AG08395 (cell line): ENCODE measurements around the gene MEGF11.

Source experiments
- DNase-seq: peaks from one replicate; pipeline ENCODE4 v3.0.0; 2012; ENCODE audit warnings: mixed read lengths, low spot score

The MEGF11 gene

DNA sequence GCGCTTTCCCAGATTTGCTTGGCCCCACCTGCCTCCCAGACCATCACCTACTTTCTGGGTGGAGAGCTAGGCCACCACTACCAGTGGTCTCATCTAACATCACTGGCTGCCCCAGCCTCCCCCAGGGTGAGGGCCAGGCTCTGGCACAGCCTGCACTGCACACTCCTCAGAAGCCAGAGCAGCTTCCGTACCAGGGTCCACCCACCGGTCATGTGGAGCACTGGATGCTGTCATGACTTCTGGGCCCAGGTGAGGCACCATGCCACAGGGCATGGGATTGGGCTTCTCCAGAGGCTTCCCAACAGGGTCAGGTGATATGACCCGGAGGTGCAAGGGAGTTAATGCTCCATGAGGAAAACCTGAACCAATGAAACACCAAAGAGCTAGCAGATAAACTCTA, 14.0 kb downstream of the MEGF11 start:
- no peak for DNase-seq

DNA sequence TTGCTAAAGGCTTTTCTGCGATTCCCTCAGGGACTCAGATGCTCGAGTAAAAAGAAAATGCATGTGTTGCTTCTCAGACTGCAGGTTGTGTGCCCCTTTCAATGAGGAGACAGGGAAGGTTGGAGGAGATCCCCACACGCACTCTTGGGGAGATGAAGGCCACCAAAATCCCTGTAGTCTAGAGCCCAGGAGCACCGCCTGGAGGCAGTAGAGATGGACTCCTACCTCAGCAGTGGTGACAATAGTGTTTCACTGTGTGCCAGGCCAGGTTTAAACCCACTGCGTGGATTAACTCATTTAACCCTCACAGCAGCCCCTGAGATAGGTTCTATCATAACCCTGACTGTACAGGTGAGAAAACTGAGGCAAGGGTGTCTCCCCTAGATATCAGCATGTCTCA, 15.2 kb downstream of the MEGF11 start:
- DNase-seq, result no peak

DNA sequence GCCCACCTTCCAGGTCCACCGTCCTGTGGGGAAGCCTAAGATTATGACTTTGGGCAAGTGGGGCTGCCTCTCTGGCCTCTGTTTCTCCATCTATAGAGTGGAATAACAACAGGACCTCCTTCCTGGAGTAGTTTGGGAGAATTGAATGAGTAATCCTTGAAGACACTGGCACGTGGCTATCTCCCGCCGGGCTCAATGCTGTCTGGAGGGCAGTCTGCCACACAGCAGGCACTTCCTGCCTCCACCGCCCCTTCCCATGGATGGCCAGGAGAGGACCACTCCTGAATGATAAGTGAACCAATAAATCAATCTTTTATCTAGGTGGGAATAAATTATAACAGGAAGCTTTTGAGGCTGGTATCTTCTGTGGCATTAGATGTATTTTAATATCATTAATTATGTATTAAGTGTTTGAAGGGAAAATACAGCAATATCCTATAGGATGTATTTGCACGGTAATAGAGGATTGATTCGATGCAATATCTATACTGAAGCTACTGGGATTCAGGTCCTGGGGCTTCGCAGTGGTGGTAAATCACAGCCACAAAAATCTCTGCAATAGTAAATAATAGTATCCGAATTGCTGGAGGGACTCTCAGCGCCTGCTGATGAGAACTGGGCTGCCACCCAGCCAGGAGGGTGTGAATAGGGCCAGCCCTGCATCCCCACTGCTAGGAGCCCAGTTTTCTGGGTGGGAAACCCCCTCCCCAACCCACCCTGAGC, 15.9 kb downstream of the MEGF11 start:
- no peak for DNase-seq

DNA sequence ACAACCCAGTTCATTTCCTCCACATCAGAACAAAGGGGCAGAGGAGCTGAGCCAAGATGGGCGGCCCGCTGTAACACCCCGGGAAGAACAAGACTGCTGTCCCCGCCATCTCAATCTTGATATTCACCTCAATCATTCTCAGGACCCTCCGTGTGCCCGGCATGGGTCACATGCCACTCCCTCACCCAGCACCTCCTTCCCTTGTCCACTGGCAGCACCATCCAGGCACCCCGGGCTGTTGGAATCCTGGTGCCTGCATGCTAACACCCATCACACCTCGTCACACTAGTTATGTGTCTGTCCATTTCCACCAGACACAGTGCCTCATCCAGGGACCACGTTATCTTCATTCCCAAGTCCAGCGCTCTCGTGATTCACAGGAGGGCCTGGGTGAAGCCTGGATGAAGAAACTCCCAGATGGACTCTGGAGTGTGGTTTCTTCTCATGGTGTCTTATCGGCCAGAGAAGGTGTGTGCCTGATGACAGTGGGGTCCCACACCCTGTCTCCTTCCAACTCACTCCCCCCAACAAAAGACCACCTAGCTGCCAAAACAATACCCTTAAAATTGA, 16.7 kb downstream of the MEGF11 start:
- DNase-seq, result no peak

DNA sequence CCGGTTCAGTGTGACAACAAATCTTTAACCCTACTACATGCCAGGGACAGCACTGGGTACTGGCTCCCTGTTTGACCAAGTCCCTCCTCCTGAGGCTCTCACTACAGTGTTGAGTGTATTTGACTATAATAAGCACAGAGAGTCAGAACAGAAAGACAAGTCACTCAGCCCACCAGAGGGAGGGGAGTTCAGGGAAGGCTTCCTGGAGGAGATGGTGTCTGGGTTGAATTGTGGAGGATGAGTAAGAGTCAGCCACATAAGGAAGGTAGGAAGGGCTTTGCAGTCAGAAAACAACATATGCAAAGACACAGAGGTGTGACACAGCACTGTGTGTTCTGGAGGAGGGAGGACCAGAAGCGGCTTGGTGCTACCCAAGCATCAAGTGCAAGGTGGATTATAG, 17.7 kb downstream of the MEGF11 start:
- DNase-seq, result no peak

DNA sequence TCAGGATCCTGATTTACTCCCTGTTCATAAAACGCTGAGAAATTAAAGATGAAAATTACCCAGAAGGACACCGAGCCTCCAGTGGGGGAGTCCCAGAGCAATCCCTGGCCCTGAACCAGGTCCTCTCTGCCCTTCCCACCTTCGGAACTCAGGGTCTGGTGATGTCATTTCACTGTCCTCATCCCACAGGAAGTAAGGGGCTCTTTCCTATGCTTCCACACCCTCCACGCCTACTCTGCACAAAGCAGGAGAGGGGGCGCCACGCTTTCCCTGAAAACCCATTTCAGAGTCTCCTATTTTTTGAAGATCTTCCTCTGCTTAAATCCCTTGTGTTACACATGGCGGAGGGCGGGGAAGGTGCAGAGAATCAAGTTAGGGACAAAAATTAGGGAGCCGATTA, 18.8 kb downstream of the MEGF11 start:
- DNase-seq, result no peak

DNA sequence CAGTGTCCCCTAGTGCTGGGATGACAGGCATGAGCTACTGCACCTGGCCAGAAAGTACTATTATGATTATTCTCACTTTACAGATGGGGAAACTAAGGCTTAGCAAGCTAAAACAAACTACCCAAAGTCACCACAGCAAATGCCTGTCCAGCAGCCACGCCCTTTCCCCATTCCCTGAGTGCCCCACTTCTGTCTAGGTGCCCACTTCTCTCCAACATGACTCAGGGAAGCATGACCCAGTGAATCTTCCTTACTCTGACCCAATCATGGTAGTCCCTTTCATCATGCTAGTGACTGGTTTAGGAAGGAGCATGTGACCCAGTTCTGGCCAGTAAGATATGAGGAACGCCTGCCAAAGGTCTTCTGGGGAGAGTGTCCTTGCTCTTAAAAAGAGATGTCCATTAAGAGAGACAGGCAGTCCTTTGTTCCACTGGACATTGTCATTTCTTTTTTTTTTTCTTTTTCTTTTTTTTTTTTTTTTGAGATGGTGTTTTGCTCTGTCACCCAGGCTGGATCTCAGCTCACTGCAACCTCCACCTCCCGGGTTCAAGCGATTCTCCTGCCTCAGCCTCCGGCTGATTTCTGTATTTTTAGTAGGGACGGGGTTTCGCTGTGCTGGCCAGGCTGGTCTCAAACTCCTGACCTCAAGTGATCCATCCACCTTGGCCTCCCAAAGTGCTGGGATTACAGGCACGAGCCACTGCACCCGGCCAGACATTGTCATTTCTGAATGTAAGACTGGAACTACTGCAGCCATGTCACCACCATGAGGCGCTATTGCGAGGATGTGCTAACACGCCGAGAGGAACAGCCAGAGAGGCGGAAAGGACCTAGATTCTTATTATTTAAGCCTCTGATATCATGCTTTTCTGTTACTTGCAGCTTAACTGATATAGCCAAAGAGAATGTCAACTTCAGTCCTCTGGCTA, 19.8 kb downstream of the MEGF11 start:
- DNase-seq, result no peak

DNA sequence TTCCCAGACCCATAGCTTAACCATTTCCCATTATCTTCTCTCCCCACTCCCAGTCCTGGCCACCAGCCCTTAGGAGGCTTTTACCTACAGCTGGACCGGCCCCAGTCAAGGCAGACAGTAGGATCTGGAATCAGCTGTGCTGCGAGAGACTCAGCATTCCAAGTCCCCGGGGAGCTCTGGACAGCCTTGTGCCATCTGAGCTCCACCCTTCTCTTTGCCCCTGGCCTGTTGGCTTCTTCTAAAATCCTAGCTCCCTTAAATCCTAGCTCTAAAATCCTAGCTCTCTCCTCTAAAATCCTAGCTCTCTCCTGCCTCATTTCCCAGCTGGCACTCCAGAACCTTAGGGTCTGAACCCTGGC, 21.3 kb downstream of the MEGF11 start:
- DNase-seq, result no peak

DNA sequence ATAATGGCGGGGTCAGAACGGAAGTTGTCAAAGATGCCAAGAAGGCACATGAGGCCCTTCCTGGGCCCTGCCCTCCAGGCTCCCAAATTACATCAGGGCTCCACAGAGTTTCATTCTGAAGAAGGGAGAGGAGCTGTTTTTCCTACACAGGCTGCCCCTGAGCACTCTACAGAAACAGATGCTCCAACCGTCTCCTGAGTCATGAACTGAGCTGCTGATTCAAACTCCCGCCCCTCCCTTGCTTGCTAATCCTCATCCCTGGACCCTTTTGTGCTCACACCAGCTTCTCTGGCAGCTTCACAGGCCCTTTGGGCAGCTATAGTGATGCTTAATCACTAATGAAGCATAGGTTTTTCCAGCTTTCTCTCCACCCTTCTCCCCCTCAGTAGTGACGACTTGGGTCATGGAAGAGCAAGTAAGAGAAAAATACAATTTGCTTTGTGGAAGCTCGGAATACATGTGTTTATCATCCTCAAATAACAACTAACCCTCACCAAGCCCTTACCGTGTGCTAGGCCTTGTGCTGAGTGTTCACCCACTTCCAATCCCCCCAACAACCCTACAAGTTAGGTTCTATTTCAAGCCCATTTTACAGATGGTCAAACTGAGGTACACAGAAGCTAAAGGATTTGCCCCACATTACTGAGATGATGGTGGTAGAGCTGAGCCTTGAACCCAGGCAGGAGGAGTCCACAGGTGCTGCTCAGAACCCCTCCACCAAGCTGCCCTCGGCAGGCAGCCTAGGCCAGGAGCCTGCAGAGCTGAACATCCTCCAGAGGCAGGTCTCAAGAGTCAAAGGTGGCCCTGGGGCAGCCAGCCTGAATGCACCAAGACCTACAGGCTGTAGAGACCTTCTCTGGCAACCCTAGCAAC, 21.9 kb downstream of the MEGF11 start:
- DNase-seq, result peak; percentile 51

DNA sequence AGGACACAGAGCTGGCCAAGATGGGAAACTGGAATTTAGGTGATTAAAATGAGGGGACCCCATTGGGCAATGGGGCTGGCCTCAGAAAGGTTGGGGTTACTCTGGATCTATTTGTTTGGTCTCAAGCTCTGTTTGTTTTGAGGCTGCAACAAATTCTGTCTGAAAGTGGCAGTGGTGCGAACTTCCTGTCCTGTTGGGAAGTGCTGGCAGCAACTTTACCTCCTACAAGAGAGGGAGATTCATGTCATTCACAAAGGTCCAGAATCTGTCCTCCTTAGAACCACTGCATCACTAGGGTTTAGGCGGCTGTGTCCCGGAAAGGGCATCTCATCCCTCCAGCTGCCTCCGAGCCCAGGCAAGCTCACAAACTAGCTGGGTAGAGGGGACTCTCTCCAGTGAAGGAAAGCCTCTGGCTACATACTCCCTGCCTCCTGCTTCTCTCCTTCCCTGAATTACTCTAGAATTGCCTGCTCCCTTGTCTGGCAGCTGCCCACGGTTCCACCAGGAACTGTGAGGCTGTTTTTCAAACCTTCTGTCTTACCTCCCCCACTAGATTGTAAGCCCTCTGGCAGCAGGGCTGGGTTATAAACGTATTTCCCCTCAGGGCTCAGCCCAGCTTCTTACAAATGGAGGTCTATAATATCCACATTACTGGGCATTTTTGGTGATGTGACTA, 23.6 kb downstream of the MEGF11 start:
- DNase-seq, result no peak

DNA sequence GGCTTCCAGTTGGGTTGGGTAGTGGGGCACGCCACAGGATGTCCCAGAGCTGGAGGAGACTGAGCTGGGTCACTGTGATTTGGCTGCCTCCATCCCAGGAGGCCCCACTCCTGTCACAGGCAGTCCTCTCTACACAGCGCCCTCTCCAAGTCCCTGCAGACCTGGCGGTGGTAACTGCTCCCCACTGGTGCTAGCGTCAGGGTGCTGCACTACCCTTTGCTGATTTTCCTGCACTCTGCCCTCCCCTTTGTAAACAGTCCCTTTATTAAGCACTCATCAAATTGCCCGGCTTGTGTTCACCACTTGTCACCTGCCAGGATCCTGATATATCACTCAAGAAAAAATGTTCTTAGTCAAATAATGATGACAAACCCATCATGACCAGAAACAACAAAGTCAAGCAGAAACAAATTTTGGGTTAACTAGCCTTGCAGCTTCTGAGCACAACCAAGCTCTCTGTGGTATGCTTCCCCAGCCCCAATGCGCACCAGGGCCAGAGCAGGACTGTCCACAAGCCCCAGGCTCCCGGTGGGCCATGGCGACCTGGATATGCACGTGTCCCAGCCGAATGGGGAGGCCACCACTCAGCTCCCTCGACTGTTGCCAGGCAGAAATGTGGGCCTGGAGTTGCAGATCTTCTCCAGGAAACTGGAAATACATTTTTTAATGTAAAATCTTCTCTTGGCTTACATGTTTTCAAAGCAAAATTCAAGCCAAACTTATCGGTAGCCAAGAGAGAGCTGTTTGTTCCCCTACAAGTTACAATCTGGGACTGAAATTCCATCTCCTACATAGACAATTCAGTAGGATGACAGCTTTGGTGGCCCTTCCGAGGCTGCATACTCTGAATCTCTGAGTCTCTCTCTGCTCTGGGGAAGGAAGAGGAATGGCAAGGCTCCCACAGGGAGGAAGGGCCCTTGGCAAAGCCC, 24.5 kb downstream of the MEGF11 start:
- DNase-seq, result no peak

DNA sequence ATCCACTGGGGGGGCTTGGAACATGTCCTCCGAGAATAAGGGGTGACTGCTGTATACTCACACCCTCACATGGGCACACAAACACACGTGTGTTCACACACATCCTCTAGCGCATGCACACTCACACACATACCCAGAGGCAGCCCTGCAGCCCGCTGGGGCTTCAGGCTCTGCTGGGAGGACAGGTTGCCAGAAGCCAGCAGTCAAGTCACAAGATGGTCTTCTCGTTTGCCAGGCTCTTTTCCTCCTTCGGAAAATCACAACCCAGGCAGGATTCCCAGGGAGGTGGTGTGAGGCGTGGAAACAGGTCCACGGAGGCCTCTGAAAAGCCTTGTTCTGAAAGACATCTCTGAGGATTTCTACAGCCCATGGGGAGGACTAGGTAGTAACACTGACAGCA, 26.8 kb downstream of the MEGF11 start:
- DNase-seq, result no peak

DNA sequence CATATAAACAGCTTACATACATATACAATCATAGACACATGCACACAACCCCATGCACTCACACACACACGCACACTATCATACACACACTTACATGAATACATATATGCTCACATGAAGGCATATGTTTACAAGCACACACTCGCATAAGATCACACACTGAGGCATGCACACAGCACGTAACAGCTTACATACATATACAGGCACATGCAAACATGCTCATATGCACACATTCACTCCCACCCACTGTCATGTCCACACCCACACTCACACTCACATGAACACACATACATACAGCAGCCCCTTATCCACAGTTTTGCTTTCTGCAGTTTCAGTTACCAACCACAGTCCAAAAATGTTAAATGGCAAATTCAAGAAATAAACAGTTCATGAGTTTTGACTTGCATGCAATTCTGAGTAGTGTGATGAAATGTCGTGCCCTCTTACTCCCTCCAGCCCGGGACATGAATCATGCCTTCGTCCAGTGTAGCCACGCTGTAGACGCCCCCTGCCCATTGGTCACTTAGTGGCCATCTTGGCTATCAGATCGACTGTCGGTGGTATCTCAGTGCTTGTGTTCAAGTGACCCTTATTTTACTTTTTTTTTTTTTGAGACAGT, 27.8 kb downstream of the MEGF11 start:
- DNase-seq, result no peak

DNA sequence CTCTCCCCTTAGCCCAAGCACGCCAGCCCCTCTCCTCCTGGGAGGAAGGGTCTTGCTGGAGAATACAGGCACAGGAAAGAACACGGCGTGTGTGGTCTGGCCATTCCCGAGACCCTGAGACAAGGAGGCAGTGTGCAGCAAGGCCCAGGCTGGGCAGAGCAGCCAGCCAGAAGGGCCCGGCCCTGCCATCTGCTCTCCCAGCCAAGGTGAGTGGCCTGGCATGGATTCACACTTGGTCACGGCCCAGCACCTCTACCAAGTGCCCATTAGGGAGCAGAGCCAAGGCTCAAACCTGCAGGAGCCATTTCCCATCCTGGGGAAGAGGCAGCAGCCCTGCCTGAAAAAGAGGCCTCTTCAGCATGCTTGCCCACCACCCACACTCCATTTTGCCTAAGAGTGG, 28.6 kb downstream of the MEGF11 start:
- DNase-seq, result no peak

DNA sequence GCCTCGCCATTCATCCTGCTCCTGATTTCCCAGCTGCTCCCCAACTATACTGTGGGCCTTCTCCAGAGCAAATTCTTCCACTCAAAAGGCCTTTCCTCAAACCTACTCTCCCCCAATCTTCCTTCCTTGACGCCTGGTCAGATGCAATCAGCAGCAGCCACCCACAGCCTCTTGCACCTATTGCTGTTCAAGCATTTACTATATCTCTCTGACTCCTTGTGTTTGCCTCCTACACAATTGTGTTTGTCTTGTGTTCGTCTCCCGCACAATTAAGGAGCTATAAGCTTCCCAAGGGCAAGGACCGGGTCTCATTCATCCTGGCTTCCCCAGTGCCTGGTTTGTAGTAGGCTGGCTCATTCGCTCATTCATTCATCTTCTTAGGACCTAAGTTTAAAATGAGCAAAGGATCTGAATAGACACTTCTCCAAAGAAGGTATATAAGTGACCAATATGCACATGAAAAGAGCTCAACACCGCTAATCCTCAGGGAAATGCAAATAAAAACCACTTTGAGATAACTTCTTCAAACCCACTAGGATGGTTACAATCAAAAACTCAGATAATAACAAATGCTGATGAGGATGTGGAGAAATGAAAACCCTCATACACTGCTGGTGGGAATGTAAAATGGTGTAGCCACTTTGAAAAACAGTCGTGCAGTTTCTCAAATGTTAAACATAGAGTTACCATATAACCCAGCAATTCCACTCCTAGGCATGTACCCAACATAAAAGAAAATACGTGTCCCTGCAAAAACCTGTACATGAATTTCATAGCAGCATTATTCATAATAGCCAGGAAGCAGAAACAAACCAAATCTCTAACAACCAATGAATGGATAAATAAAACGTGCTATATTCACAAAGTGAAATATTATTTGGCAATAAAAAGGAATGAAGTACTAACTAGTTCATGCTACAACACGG, 31.0 kb downstream of the MEGF11 start:
- no peak for DNase-seq

DNA sequence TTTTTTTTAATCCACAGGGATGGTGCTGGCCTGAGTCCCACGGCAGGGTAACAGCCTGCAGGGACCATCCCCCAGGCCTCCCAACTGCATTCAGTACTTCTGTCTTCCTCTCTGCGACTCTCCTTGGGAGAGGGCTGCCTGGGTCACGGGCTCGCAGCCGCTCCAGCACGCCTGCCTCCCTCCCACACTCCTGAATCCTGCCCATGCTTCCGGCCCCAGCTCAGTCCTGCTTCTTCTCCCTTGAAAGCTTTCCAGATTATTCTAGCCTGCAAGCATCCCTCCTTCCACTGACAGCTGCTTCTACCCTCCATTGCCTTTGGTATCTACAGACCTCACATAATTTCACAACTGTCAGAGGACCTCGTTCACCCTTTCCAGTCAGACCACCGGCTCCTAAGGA, 32.4 kb downstream of the MEGF11 start:
- no peak for DNase-seq

DNA sequence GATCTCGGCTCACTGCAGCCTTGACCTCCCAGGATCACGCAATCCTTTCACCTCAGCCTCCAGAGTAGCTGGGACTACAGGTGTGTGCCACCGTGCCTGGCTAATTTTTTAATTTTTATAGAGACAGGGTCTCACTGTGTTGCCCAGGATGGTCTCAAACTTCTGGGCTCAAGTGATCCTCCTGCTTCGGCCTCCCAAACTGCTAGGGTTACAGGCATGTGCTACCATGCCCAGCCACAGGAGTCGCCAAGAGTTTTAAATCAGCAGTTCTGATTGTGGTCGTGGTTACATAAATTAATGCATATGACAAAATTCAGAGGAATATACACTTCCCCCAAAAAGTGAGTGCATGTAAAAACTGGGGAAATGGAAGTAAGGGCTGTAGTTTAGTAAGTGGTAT, 32.9 kb downstream of the MEGF11 start:
- no peak for DNase-seq

DNA sequence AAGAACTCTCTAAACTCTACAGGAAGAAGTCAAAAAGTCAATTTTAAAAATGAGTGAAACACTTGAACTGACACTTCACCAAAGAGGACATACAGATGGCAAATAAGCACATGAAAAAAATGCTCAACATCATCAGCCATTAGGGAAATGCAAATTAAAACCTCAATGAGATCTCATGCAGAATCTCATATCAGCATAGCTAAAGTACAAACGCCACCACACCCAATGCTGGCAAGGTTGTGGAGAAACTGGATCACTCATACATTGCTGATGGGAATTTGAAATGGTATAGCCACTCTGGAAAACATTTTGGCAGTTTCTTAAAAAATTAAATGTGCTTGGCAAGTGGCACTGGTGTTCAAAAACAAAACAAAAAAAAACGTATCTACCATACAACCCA, 34.2 kb downstream of the MEGF11 start:
- no peak for DNase-seq

DNA sequence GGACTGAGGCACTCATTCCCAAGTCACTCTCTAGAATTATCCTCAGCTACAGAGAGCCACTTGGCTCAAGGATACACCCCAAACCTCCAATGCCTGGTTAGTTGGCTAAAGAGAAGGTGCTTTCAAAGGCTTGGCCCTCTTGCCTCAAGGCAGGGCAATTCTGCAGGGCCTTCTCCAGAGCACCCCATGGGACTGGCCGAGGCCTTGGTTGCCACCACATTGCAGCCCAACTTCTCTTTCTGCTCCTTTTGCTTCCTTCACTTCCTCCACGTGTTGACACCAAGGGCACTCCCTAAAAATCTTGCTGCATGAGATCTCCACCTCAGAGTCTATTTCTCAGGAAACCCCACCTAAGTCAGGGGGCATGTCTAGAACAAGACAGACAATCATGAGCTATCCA, 36.7 kb downstream of the MEGF11 start:
- DNase-seq, result no peak
